GM18520 (cell line): Measurements from ENCODE around the gene HMGA1.
"Not testable (repeated sequence)": the region's sequence is repeated elsewhere in the genome, so short reads cannot be mapped to it uniquely, and the experiment has no call there.

Experiments
- ATAC-seq: cut with Tn5 transposase; IDR thresholded peaks from one replicate; pipeline ENCODE4 v1.9.1; 2021; ENCODE audit not compliant: unreplicated experiment

Gene HMGA1

GRCh38 chr6:34259529-34260069 lies 22.9 kb downstream of the HMGA1 start:
- ATAC-seq, result no peak

GRCh38 chr6:34260576-34261267 lies 24.0 kb downstream of the HMGA1 start:
- no peak for ATAC-seq

GRCh38 chr6:34263484-34263883 lies 26.8 kb downstream of the HMGA1 start:
- not testable (repeated sequence) for ATAC-seq

- no peak for ATAC-seq
Measured at GRCh38 chr6:34267746-34268145, 31.1 kb downstream of the HMGA1 start.

- ATAC-seq, result not testable (repeated sequence)
Measured at GRCh38 chr6:34269132-34269531, 32.5 kb downstream of the HMGA1 start.

- ATAC-seq, result not testable (repeated sequence)
Measured at GRCh38 chr6:34269658-34270341, 33.1 kb downstream of the HMGA1 start.

GRCh38 chr6:34272013-34272926 lies 35.6 kb downstream of the HMGA1 start:
- no peak for ATAC-seq

GRCh38 chr6:34273242-34273805 lies 36.7 kb downstream of the HMGA1 start:
- ATAC-seq, result no peak

- no peak for ATAC-seq
Measured at GRCh38 chr6:34274129-34274528, 37.5 kb downstream of the HMGA1 start.

- ATAC-seq, result no peak
Measured at GRCh38 chr6:34275128-34275804, 38.6 kb downstream of the HMGA1 start.

GRCh38 chr6:34276191-34276590 lies 39.5 kb downstream of the HMGA1 start:
- no peak for ATAC-seq

GRCh38 chr6:34276881-34277762 lies 40.4 kb downstream of the HMGA1 start:
- no peak for ATAC-seq

- ATAC-seq, result no peak
Measured at GRCh38 chr6:34277763-34278112, 41.1 kb downstream of the HMGA1 start.

GRCh38 chr6:34278833-34279232 lies 42.2 kb downstream of the HMGA1 start:
- no peak for ATAC-seq

- no peak for ATAC-seq
Measured at GRCh38 chr6:34280216-34280615, 43.5 kb downstream of the HMGA1 start.

- ATAC-seq, result no peak
Measured at GRCh38 chr6:34281702-34282334, 45.1 kb downstream of the HMGA1 start.

GRCh38 chr6:34284563-34285447 lies 48.1 kb downstream of the HMGA1 start:
- ATAC-seq, result no peak
